Hematopoietic multipotent progenitor cell treated with erythropoietin and hydrocortisone succinate and interleukin-3 and kit ligand, for 17 days (in vitro differentiated cells): ENCODE data around the gene GRK1.

Source experiments
- DNase-seq: peaks from one replicate; pipeline ENCODE4 v3.0.0-alpha.2; 2015; ENCODE audit warnings: low spot score

The GRK1 gene

GRCh38 chr13:113775451-113776145 lies 108.6 kb downstream of the GRK1 start:
- DNase-seq: no peak

- DNase-seq: no peak
These were observed 109.5 kb downstream of the GRK1 start for GRCh38 chr13:113776231-113777125.

GRCh38 chr13:113777311-113778260 lies 110.6 kb downstream of the GRK1 start:
- no peak for DNase-seq

- no peak for DNase-seq
These were observed 114.6 kb downstream of the GRK1 start for GRCh38 chr13:113781571-113781970.

- no peak for DNase-seq
These were observed 115.5 kb downstream of the GRK1 start for GRCh38 chr13:113782472-113782871.

- DNase-seq: no peak
These were observed 116.3 kb downstream of the GRK1 start for GRCh38 chr13:113783200-113783881.

- DNase-seq: no peak
These were observed 117.1 kb downstream of the GRK1 start for GRCh38 chr13:113783966-113784644.

- DNase-seq: no peak
These were observed 117.6 kb downstream of the GRK1 start for GRCh38 chr13:113784645-113785024.

GRCh38 chr13:113785051-113786010 lies 118.3 kb downstream of the GRK1 start:
- DNase-seq: no peak

GRCh38 chr13:113786262-113786841 lies 119.3 kb downstream of the GRK1 start:
- no peak for DNase-seq
